Loucy (cell line): Measurements from ENCODE around the gene SYNJ1.

Experiments
- H2AFZ ChIP-seq: fragments of 200-600 bp; sonication (generic); 2 replicates; pipeline ENCODE4 v1.6.0; 2016; ENCODE audit warnings: antibody characterized with exemption, mild to moderate bottlenecking, low read length, moderate library complexity
- H3F3A ChIP-seq: fragments of 200-600 bp; 2 replicates; pipeline ENCODE4 v1.6.0; 2016; ENCODE audit warnings: antibody characterized with exemption, low read depth, mild to moderate bottlenecking
- H3K27me3 ChIP-seq: fragments of 200-600 bp; sonication (generic); 2 replicates; pipeline ENCODE4 v1.6.1; 2014; ENCODE audit warnings: low read length, mild to moderate bottlenecking; ENCODE audit not compliant: insufficient read depth, poor library complexity, severe bottlenecking
- H3K36me3 ChIP-seq: fragments of 200-600 bp; sonication (generic); 2 replicates; pipeline ENCODE4 v1.6.1; 2016; ENCODE audit warnings: low read length; ENCODE audit not compliant: insufficient read depth
- H3K4me1 ChIP-seq: fragments of 200-600 bp; sonication (generic); 2 replicates; pipeline ENCODE4 v1.5.1; 2014; ENCODE audit warnings: low read length, mild to moderate bottlenecking; ENCODE audit not compliant: insufficient read depth, poor library complexity, severe bottlenecking
- H3K4me2 ChIP-seq: fragments of 200-600 bp; sonication (generic); 2 replicates; pipeline ENCODE4 v1.6.0; 2014; ENCODE audit warnings: antibody characterized with exemption, low read length, low read depth, mild to moderate bottlenecking; ENCODE audit not compliant: poor library complexity, severe bottlenecking
- H3K4me3 ChIP-seq: fragments of 200-600 bp; sonication (generic); 2 replicates; pipeline ENCODE4 v1.5.1; 2014; ENCODE audit warnings: low read length, mild to moderate bottlenecking, mixed read lengths; ENCODE audit not compliant: poor library complexity, severe bottlenecking
- H3K79me2 ChIP-seq: fragments of 200-600 bp; sonication (generic); 2 replicates; pipeline ENCODE4 v1.6.1; 2014; ENCODE audit warnings: low read length; ENCODE audit not compliant: insufficient read depth
- H3K9ac ChIP-seq: fragments of 200-600 bp; sonication (generic); 2 replicates; pipeline ENCODE4 v1.6.0; 2014; ENCODE audit warnings: mild to moderate bottlenecking, low read depth, low read length, moderate library complexity; ENCODE audit not compliant: poor library complexity, severe bottlenecking
- H3K9me2 ChIP-seq: fragments of 200-600 bp; sonication (generic); replicated peaks from 2 replicates; pipeline ENCODE4 v1.6.1; 2016; ENCODE audit warnings: low read depth, low read length, mixed read lengths
- H3K9me3 ChIP-seq: fragments of 200-600 bp; sonication (generic); 2 replicates; pipeline ENCODE4 v1.6.1; 2014; ENCODE audit warnings: mild to moderate bottlenecking, antibody characterized with exemption, low read length, low read depth; ENCODE audit not compliant: insufficient read depth
- H4K20me1 ChIP-seq: fragments of 200-600 bp; sonication (generic); 2 replicates; pipeline ENCODE4 v1.6.0; 2014; ENCODE audit warnings: antibody characterized with exemption, low read length, mild to moderate bottlenecking; ENCODE audit not compliant: insufficient read depth, poor library complexity, severe bottlenecking
- CTCF ChIP-seq: fragments of 200-600 bp; sonication (generic); conservative IDR thresholded peaks from 2 replicates; pipeline ENCODE4 v1.5.1; 2014; ENCODE audit warnings: mild to moderate bottlenecking, antibody characterized with exemption, low read length
- EZH2phosphoT487 ChIP-seq: fragments of 200-600 bp; IDR thresholded peaks from 2 replicates; pipeline ENCODE4 v1.6.1; 2018; ENCODE audit warnings: antibody characterized with exemption, mild to moderate bottlenecking, moderate library complexity, borderline replicate concordance

SYNJ1 gene

GRCh38 chr21:32587651-32588050 is 140.2 kb downstream of the SYNJ1 start:
- Histone ChIP-seq H3K9ac (no peak overlapping the region), H3K9me3 (no peaks in the 10 kb centered on the region), H3F3A (no peaks in the 10 kb centered on the region), H2AFZ (no peak overlapping the region), H3K4me1 (no peaks in the 10 kb centered on the region), H3K27me3 (no peaks in the 10 kb centered on the region), H4K20me1 (no peaks in the 10 kb centered on the region), H3K79me2 (no peaks in the 10 kb centered on the region), H3K4me3 (no peak overlapping the region), H3K9me2 (no peaks in the 10 kb centered on the region), H3K4me2 (no peak overlapping the region), H3K36me3 (no peaks in the 10 kb centered on the region)
- TF ChIP-seq EZH2phosphoT487, result no peak
- no peak for TF ChIP-seq CTCF

GRCh38 chr21:32587120-32587519 is 140.7 kb downstream of the SYNJ1 start:
- no peaks in the 10 kb centered on the region for H4K20me1 ChIP-seq
- no peaks in the 10 kb centered on the region for H3K4me1 ChIP-seq
- no peak overlapping the region for H3K9ac ChIP-seq
- H3K9me3 ChIP-seq, result no peaks in the 10 kb centered on the region
- no peaks in the 10 kb centered on the region for H3K36me3 ChIP-seq
- no peaks in the 10 kb centered on the region for H3K79me2 ChIP-seq
- TF ChIP-seq CTCF (no peak), EZH2phosphoT487 (no peak)
- no peaks in the 10 kb centered on the region for H3K9me2 ChIP-seq
- H2AFZ ChIP-seq, result no peak overlapping the region
- no peaks in the 10 kb centered on the region for H3F3A ChIP-seq
- H3K27me3 ChIP-seq, result no peaks in the 10 kb centered on the region
- no peak overlapping the region for H3K4me3 ChIP-seq
- no peak overlapping the region for H3K4me2 ChIP-seq

- H3K27me3 ChIP-seq, result no peaks in the 10 kb centered on the region
- no peaks in the 10 kb centered on the region for H3K9me3 ChIP-seq
- no peak overlapping the region for H3K4me3 ChIP-seq
- no peak overlapping the region for H3K4me2 ChIP-seq
- H3F3A ChIP-seq, result no peaks in the 10 kb centered on the region
- H4K20me1 ChIP-seq, result no peaks in the 10 kb centered on the region
- no peak overlapping the region for H2AFZ ChIP-seq
- H3K36me3 ChIP-seq, result no peaks in the 10 kb centered on the region
- H3K9ac ChIP-seq, result no peak overlapping the region
- no peak for TF ChIP-seq CTCF
- no peak for TF ChIP-seq EZH2phosphoT487
- H3K9me2 ChIP-seq, result no peaks in the 10 kb centered on the region
- H3K79me2 ChIP-seq, result no peaks in the 10 kb centered on the region
- H3K4me1 ChIP-seq, result no peaks in the 10 kb centered on the region
Observed at GRCh38 chr21:32585970-32586369, 141.8 kb downstream of the SYNJ1 start.
